Hepatocyte (in vitro differentiated cells): ENCODE results near the gene CELF4. TPM values are rescaled to one million over a fixed set of nuclear protein-coding genes. Genes with fewer than 3 reads are reported as not detected.

Source experiments
- DNase-seq: peaks from one replicate; pipeline ENCODE4 v3.0.0-alpha.2; 2016; ENCODE audit warnings: low spot score
- H2AFZ ChIP-seq: fragments of 200-600 bp; sonication (generic); 2 replicates; pipeline ENCODE4 v1.6.0; 2016; ENCODE audit warnings: antibody characterized with exemption, mild to moderate bottlenecking
- H3K27ac ChIP-seq: fragments of 200-600 bp; sonication (generic); 2 replicates; pipeline ENCODE4 v1.5.1; 2016; ENCODE audit warnings: mild to moderate bottlenecking
- H3K27me3 ChIP-seq: fragments of 200-600 bp; sonication (generic); 2 replicates; pipeline ENCODE4 v1.6.1; 2016
- H3K36me3 ChIP-seq: fragments of 200-600 bp; sonication (generic); replicated peaks from 2 replicates; pipeline ENCODE4 v1.5.1; 2016; ENCODE audit warnings: low read depth; ENCODE audit not compliant: insufficient read depth
- H3K4me1 ChIP-seq: fragments of 200-600 bp; sonication (generic); 2 replicates; pipeline ENCODE4 v1.5.1; 2016; ENCODE audit warnings: mild to moderate bottlenecking, moderate library complexity; ENCODE audit not compliant: insufficient read depth
- H3K4me2 ChIP-seq: fragments of 200-600 bp; sonication (generic); 2 replicates; pipeline ENCODE4 v1.6.0; 2016
- H3K4me3 ChIP-seq: fragments of 200-600 bp; sonication (generic); 2 replicates; pipeline ENCODE4 v1.5.1; 2016; ENCODE audit warnings: mild to moderate bottlenecking
- H3K79me2 ChIP-seq: fragments of 200-600 bp; sonication (generic); 2 replicates; pipeline ENCODE4 v1.6.0; 2017; ENCODE audit warnings: mild to moderate bottlenecking
- H3K9me2 ChIP-seq: fragments of 200-600 bp; sonication (generic); replicated peaks from 2 replicates; pipeline ENCODE4 v1.6.0; 2017; ENCODE audit warnings: mild to moderate bottlenecking; ENCODE audit not compliant: insufficient read depth
- H3K9me3 ChIP-seq: fragments of 200-600 bp; sonication (generic); 2 replicates; pipeline ENCODE4 v1.5.1; 2016; ENCODE audit warnings: low read depth, mild to moderate bottlenecking
- H4K20me1 ChIP-seq: fragments of 200-600 bp; sonication (generic); 2 replicates; pipeline ENCODE4 v1.6.0; 2016; ENCODE audit warnings: mild to moderate bottlenecking; ENCODE audit not compliant: insufficient read depth, poor library complexity, severe bottlenecking
- CTCF ChIP-seq: fragments of 200-600 bp; sonication (generic); IDR thresholded peaks from 2 replicates; pipeline ENCODE4 v1.5.1; 2016; ENCODE audit warnings: antibody characterized with exemption, mild to moderate bottlenecking; ENCODE audit not compliant: poor library complexity
- EZH2 ChIP-seq: fragments of 200-600 bp; sonication (generic); IDR thresholded peaks from 2 replicates; pipeline ENCODE4 v1.6.1; 2016; ENCODE audit warnings: antibody characterized with exemption, mild to moderate bottlenecking, borderline replicate concordance
- EZH2phosphoT487 ChIP-seq: fragments of 200-600 bp; sonication (generic); IDR thresholded peaks from one replicate; pipeline ENCODE4 v1.6.1; 2018; ENCODE audit warnings: antibody characterized with exemption, mild to moderate bottlenecking, low read depth, moderate library complexity; ENCODE audit not compliant: unreplicated experiment, severe bottlenecking
- WGBS: methylation state at CpG from one replicate; pipeline ENCODE4 v1.1.6; 2016; ENCODE audit warnings: low lambda C conversion rate; ENCODE audit errors: missing lambda C conversion rate; 5-methylcytosine and 5-hydroxymethylcytosine counted together
- polyA plus RNA-seq: library from polyadenylated mRNA; unstranded; fragments of >200 nt; fragmentation: Nextera tagmentation; extraction: Ambion mirVana; gene quantifications from 2 replicates; pipeline ENCODE4 v1.2.1, GENCODE V29; 2016
- total RNA-seq: library from RNA; depleted of rRNA; stranded (reverse); fragments of >200 nt; gene quantifications from 2 replicates; pipeline ENCODE4 v1.2.3, GENCODE V29; 2014

Gene CELF4
- total and polyA plus RNA-seq, 2 experiments from 2014 or later, result 1.3 to 2.9 TPM

- no peaks in the 10 kb centered on the region for H3K79me2 ChIP-seq
- WGBS, result 64% methylated on average over 6 of the region's 7 CpGs
- no peak for TF ChIP-seq EZH2phosphoT487
- DNase-seq, result no peak
- H3K4me1 ChIP-seq, result peaks cover 7% of the 10 kb centered on the region
- no peaks in the 10 kb centered on the region for H3K36me3 ChIP-seq
- H4K20me1 ChIP-seq, result no peaks in the 10 kb centered on the region
- H3K27me3 ChIP-seq, result peaks cover 8% of the 10 kb centered on the region
- no peak overlapping the region for H3K4me3 ChIP-seq
- H3K4me2 ChIP-seq, result no peak overlapping the region
- no peak overlapping the region for H2AFZ ChIP-seq
- H3K27ac ChIP-seq, result no peak overlapping the region
- H3K9me2 ChIP-seq, result no peaks in the 10 kb centered on the region
- no peaks in the 10 kb centered on the region for H3K9me3 ChIP-seq
Measured at GRCh38 chr18:37445368-37445767, 120.2 kb downstream of the CELF4 start.

GRCh38 chr18:37443325-37444055 lies 122.1 kb downstream of the CELF4 start:
- WGBS, result 80% methylated on average over 12 of the region's 12 CpGs
- no peak for DNase-seq
- Histone ChIP-seq H3K27ac (no peak overlapping the region), H2AFZ (no peak overlapping the region), H3K4me1 (no peaks in the 10 kb centered on the region), H3K79me2 (no peaks in the 10 kb centered on the region), H3K9me3 (no peaks in the 10 kb centered on the region), H3K4me3 (no peak overlapping the region), H3K4me2 (no peak overlapping the region), H3K36me3 (no peaks in the 10 kb centered on the region), H3K9me2 (no peaks in the 10 kb centered on the region), H3K27me3 (peaks cover 8% of the 10 kb centered on the region), H4K20me1 (no peaks in the 10 kb centered on the region)
- TF ChIP-seq EZH2phosphoT487, result no peak
- no peak for TF ChIP-seq EZH2
- TF ChIP-seq CTCF, result no peak

- Histone ChIP-seq H4K20me1 (no peaks in the 10 kb centered on the region), H3K4me1 (no peaks in the 10 kb centered on the region), H3K79me2 (no peaks in the 10 kb centered on the region), H3K9me2 (no peaks in the 10 kb centered on the region), H3K4me2 (no peak overlapping the region), H2AFZ (no peak overlapping the region), H3K4me3 (no peak overlapping the region), H3K36me3 (no peaks in the 10 kb centered on the region), H3K27me3 (peaks cover 8% of the 10 kb centered on the region), H3K27ac (no peak overlapping the region), H3K9me3 (no peaks in the 10 kb centered on the region)
- no peak for DNase-seq
- 94% methylated on average over 11 of the region's 11 CpGs for WGBS
- TF ChIP-seq EZH2 (no peak), EZH2phosphoT487 (no peak), CTCF (no peak)
Measured at GRCh38 chr18:37442477-37442876, 123.1 kb downstream of the CELF4 start.

- Histone ChIP-seq H3K27ac (no peak overlapping the region), H4K20me1 (no peaks in the 10 kb centered on the region), H2AFZ (no peak overlapping the region), H3K9me2 (no peaks in the 10 kb centered on the region), H3K27me3 (peaks cover 8% of the 10 kb centered on the region), H3K4me1 (no peaks in the 10 kb centered on the region), H3K4me2 (no peak overlapping the region), H3K9me3 (no peaks in the 10 kb centered on the region), H3K36me3 (no peaks in the 10 kb centered on the region), H3K4me3 (no peak overlapping the region), H3K79me2 (no peaks in the 10 kb centered on the region)
- no peak for DNase-seq
- TF ChIP-seq CTCF, result no peak
- TF ChIP-seq EZH2, result no peak
- no peak for TF ChIP-seq EZH2phosphoT487
- WGBS, result 88% methylated on average over 11 of the region's 11 CpGs
Measured at GRCh38 chr18:37441821-37442220, 123.8 kb downstream of the CELF4 start.
